Measurements from ENCODE around the gene PLA2G4E.

The PLA2G4E gene

GRCh38 chr15:41936649-41937567, 83.9 kb downstream of the PLA2G4E start:
- no peak for DNase-seq (ENCODE audit: extremely low read depth, low read depth)
- no peak for TF ChIP-seq CTCF (IDR thresholded peaks at IDR 0.05; ENCODE audit: low read depth, low read length)

DNA sequence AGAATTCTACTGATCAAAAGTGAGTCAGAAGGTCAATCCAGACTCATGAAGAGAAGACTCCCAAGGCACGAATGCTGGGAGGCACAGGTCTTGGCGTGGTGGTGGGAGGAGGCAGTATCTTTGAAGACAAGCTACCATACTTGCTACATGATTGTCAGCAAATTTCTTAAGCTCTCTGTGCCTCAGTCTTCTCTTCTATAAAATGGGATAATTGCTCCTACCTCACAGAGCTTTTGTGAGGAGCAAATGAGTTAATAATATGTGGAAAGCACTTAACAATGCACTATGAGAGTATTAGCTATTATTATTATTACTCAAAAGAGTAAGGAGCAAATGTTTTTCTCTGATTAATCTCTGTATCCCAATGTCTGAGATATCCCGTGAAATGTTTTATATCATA, 84.7 kb downstream of the PLA2G4E start:
- no peak for DNase-seq (ENCODE audit: extremely low read depth, low read depth)
- no peak for TF ChIP-seq CTCF (IDR thresholded peaks at IDR 0.05; ENCODE audit: low read depth, low read length)

- no peak for DNase-seq (ENCODE audit: extremely low read depth, low read depth)
- TF ChIP-seq CTCF (IDR thresholded peaks at IDR 0.05; ENCODE audit: low read depth, low read length), result no peak
Measured at GRCh38 chr15:41935566-41936020, 85.2 kb downstream of the PLA2G4E start.

DNA sequence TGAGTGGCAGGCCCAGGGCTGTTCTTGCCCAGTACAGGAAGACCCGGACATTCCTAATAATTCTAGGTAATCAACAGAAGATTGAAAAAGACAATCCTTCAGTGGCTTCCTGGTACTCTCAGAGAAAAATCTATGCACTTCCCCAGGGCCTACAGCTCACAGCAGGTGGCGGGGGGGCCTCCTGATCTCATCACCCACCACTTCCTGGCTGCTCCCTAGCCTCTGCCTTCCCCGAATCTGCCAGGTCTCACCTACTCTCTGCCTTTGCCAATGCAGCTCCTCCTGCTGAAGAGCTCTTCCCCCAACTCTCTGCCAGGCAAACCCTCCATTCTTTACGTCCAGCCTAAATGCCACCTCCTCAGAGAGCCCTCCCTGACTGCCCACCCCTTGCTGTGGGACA, 86.0 kb downstream of the PLA2G4E start:
- no peak for DNase-seq (ENCODE audit: extremely low read depth, low read depth)
- no peak for TF ChIP-seq CTCF (IDR thresholded peaks at IDR 0.05; ENCODE audit: low read depth, low read length)

DNA sequence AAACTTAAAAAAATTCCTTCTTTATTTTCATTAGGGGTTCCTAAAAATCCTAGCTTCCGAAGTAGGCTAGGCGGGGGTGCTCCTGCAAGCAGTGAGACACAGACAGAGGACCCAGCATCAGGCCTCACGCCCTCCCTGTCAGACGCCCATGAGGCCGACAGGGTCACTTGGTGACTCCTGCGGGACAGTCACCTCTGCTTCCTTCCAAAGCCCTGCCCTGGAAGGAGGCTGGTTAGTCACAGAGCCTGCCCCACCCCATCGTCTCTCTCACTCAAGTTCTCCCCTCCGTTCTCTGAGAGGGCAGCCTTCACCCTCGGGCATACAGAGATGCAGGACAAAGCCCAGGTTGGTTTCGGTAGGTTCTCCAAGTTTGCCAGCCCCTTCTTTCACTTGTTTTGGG, 87.1 kb downstream of the PLA2G4E start:
- DNase-seq (ENCODE audit: extremely low read depth, low read depth), result no peak
- TF ChIP-seq CTCF (IDR thresholded peaks at IDR 0.05; ENCODE audit: low read depth, low read length), result no peak

- TF ChIP-seq CTCF (IDR thresholded peaks at IDR 0.05; ENCODE audit: low read depth, low read length), result no peak
- DNase-seq (ENCODE audit: extremely low read depth, low read depth), result no peak
Measured at GRCh38 chr15:41933326-41933725, 87.5 kb downstream of the PLA2G4E start.

- no peak for DNase-seq (ENCODE audit: extremely low read depth, low read depth)
- no peak for TF ChIP-seq CTCF (IDR thresholded peaks at IDR 0.05; ENCODE audit: low read depth, low read length)
Measured at GRCh38 chr15:41932511-41933289, 88.1 kb downstream of the PLA2G4E start.
